HG03280 (cell line): ENCODE measurements around the gene SYNE1.
"Not testable (repeated sequence)": the region's sequence is repeated elsewhere in the genome, so short reads cannot be mapped to it uniquely, and the experiment has no call there.

ENCODE experiments used
- ATAC-seq: cut with Tn5 transposase; IDR thresholded peaks from one replicate; pipeline ENCODE4 v1.9.1; 2021; ENCODE audit warnings: mild to moderate bottlenecking, moderate library complexity; ENCODE audit not compliant: unreplicated experiment

SYNE1 gene, protein sequence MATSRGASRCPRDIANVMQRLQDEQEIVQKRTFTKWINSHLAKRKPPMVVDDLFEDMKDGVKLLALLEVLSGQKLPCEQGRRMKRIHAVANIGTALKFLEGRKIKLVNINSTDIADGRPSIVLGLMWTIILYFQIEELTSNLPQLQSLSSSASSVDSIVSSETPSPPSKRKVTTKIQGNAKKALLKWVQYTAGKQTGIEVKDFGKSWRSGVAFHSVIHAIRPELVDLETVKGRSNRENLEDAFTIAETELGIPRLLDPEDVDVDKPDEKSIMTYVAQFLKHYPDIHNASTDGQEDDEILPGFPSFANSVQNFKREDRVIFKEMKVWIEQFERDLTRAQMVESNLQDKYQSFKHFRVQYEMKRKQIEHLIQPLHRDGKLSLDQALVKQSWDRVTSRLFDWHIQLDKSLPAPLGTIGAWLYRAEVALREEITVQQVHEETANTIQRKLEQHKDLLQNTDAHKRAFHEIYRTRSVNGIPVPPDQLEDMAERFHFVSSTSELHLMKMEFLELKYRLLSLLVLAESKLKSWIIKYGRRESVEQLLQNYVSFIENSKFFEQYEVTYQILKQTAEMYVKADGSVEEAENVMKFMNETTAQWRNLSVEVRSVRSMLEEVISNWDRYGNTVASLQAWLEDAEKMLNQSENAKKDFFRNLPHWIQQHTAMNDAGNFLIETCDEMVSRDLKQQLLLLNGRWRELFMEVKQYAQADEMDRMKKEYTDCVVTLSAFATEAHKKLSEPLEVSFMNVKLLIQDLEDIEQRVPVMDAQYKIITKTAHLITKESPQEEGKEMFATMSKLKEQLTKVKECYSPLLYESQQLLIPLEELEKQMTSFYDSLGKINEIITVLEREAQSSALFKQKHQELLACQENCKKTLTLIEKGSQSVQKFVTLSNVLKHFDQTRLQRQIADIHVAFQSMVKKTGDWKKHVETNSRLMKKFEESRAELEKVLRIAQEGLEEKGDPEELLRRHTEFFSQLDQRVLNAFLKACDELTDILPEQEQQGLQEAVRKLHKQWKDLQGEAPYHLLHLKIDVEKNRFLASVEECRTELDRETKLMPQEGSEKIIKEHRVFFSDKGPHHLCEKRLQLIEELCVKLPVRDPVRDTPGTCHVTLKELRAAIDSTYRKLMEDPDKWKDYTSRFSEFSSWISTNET (N-terminal part only)

GRCh38 chr6:152637296-152638047 is at the start of gene SYNE1:
SYNE1 (minus strand) TSS chr6:152637362; CDS start chr6:152628331, 9,031 bp downstream.
- no peak for ATAC-seq

DNA sequence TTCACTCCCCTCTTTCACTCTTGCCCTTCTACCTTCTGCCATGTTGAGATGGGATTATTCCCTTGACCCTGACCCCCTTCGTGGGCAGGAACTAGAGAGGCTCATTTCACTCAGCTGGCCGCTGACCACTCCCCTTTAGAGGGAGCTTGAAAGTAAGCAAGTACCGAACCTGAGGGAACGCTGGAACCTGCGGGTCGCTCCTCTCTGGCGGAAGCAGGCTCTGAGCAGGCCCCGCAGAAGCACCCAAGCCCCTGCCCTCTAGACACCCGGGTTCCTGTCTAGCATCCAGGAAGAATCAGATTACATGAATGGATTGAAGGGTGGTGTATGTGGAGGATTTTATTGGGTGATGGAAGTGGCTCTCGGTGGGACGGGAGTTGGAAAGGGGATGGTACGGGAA is 48.7 kb upstream of the SYNE1 start:
- ATAC-seq: no peak

GRCh38 chr6:152682935-152683334 is 45.8 kb upstream of the SYNE1 start:
- ATAC-seq: not testable (repeated sequence)

DNA sequence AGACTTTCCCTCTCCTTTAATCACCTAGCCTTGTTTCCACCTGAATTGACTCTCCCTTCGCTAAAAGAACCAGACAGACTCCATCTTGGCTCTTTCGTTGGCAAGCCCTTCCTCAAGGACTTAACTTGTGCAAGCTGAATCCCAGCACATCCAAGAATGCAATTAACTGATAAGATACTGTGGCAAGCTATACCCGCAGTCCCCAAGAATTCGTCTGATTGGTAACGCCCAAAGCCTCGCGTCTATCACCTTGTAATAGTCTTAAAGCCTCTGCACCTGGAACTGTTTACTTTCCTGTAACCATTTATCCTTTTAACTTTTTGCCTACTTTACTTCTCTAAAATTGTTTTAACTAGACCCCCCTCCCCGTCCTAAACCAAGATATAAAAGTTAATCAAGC is 45.0 kb upstream of the SYNE1 start:
- ATAC-seq: no peak

DNA sequence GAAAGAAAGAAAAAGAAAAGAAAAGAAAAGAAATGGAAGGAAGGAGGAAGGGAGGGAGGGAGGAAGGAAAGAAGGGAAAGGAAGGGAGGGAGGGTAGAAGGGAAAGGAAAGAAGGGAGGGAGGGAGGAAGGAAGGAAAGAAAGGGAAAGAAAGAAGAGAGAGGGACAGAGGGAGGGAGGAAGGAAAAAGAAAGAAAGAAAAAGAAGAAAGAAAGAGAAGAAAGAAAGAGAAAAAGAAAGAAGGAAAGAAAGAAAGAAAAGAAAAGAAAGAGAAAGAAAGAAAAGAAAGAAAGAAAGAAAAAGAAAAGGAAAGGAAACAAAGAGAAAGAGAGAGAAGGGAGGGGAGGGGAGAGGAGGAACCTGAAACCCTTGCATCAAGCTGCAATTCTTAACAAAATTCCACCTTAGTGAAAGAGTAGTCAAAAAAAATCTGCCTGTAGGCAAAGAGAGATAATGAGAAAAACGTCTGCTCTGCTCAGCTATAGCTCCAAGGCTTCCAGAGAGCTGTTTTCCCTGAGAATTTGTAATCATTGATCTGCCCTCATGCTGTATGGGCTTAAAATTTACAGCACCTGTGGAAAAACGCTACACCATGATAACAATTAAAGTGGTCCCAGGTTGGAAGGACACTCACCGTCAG is 43.8 kb upstream of the SYNE1 start:
- no peak for ATAC-seq

DNA sequence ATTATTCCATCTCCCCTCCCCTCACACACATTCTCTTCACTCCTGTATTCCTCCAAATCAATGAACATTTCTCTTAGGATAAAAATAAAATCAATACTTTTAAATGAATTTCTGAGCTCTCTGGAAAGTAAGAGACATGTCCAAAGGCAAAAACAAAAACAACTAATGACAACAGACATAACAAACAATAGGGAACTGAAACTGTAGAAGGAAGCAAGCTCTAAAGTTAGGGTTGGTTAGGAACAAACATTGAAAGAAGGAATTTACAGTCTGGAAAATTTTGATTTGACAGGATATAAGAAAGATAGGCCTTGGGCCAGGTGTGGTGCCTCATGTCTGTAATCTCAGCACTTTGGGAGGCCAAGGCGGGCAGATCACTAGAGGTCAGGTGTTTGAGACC is 43.0 kb upstream of the SYNE1 start:
- no peak for ATAC-seq

- ATAC-seq: no peak
These were observed 36.1 kb upstream of the SYNE1 start for GRCh38 chr6:152673236-152673635.

GRCh38 chr6:152671171-152671570 is 34.0 kb upstream of the SYNE1 start:
- ATAC-seq: no peak

GRCh38 chr6:152669895-152670294 is 32.7 kb upstream of the SYNE1 start:
- ATAC-seq: no peak

- no peak for ATAC-seq
These were observed 24.6 kb upstream of the SYNE1 start for GRCh38 chr6:152661776-152662175.

DNA sequence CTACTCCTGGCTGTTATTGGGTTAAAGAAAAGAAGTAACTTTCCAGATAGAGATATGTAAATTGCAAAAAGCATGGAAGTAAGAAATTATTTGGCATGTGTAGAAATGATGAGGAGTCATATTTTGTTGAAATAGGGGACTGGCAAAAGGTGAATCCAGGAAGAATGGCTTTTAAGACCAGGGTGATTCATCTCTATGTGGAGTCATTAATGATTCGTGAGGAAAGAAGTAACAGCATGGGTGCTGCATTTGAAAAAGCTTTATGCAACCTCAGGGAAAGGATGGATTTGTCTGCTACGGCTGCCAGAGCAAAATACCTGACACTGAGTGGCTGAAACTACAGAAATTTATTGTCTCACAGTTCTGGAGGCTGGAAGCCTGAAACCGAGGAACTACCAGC is 14.8 kb upstream of the SYNE1 start:
- no peak for ATAC-seq

DNA sequence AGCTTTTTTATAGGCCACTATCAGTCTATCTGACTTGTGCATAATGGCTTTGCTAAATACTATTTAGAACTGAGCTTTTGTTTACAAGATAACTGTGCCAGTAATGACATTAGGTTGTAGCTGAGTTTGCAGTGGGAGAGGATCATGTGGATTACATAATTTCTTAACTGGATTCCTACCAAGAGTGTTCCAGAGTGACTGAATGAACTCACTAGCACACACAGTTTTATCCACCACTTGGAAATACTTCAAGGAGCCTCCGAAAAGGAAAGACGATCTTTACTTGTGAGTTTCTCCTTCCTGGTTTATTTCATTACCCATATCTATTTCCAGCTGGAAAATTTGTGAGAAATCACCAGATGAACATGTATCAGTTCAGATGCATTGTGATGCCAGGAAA is 10.9 kb upstream of the SYNE1 start:
- ATAC-seq: no peak

GRCh38 chr6:152646732-152647131 is 9.6 kb upstream of the SYNE1 start:
- ATAC-seq: not testable (repeated sequence)

GRCh38 chr6:152642578-152643375 is 5.6 kb upstream of the SYNE1 start:
- peak; percentile 93 for ATAC-seq

GRCh38 chr6:152636609-152637295 is 410 bp downstream of the SYNE1 start:
- peak; percentile 43 for ATAC-seq

GRCh38 chr6:152636021-152636608 is 1.0 kb downstream of the SYNE1 start:
- no peak for ATAC-seq

DNA sequence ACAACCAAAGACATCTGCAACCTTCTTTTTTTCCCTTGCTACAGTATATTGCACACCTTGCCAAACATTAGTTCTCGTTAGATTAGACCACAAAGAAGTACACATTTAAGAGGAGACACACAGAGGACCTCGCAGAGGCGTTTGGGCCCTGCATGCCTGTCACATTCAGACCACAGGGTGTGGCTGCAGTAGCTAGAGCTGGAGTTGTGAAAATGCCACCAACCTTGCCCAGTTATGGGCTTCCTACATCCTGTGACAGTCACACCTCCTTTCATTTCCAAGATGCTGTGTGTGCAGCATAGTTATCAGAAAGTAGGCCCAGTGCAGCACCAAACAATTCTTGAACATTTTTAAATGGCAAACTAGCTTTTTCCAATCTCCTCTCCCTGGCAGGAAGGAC is 2.4 kb downstream of the SYNE1 start:
- ATAC-seq: peak; percentile 61

- ATAC-seq: no peak
These were observed 4.9 kb downstream of the SYNE1 start for GRCh38 chr6:152632121-152632782.
